ENCODE measurements around the gene PIMREG. TPM values are rescaled to one million over a fixed set of nuclear protein-coding genes. Genes with fewer than 3 reads are reported as not detected.

Gene PIMREG
- total RNA-seq: not detected

GRCh38 chr17:6443692-6444570 is at the start of gene PIMREG:
Gene PIMREG (plus strand): TSS chr17:6444455. CDS start chr17:6445111, 656 bp downstream.
- ATAC-seq: peak; percentile 99
- DNase-seq (ENCODE audit: low spot score): peak; percentile 95
- intact Hi-C loops (cut with DNase I): no loop called here

- no peak for ATAC-seq
- DNase-seq (ENCODE audit: low spot score): no peak
- intact Hi-C loops (cut with DNase I): no loop called here
These were observed 45.3 kb upstream of the PIMREG start for GRCh38 chr17:6398955-6399354.

- DNase-seq (ENCODE audit: low spot score) (no peak), ATAC-seq (no peak)
- intact Hi-C loops (cut with DNase I): no loop called here
These were observed 42.0 kb upstream of the PIMREG start for GRCh38 chr17:6402258-6402657.

GRCh38 chr17:6408276-6408675 is 36.0 kb upstream of the PIMREG start:
- ATAC-seq (no peak), DNase-seq (ENCODE audit: low spot score) (no peak)
- intact Hi-C loops (cut with DNase I): no loop called here

GRCh38 chr17:6408735-6409134 is 35.5 kb upstream of the PIMREG start:
- ATAC-seq: no peak
- intact Hi-C loops (cut with DNase I): no loop called here

GRCh38 chr17:6413065-6413464 is 31.2 kb upstream of the PIMREG start:
- no peak for DNase-seq (ENCODE audit: low spot score)
- no peak for ATAC-seq
- intact Hi-C loops (cut with DNase I): no loop called here

More at GRCh38 chr17:6408735-6409134, 35.5 kb upstream of the PIMREG start:
- DNase-seq (ENCODE audit: low spot score): no peak

- intact Hi-C loops (cut with DNase I): no loop called here
- no peak for DNase-seq (ENCODE audit: low spot score)
- no peak for ATAC-seq
These were observed 28.6 kb upstream of the PIMREG start for GRCh38 chr17:6415616-6416015.

- intact Hi-C loops (cut with DNase I): loop anchor here (5.0 kb wide), 1 partner anchor 833 kb away; no protein-coding TSS in a partner anchor
- ATAC-seq (no peak), DNase-seq (ENCODE audit: low spot score) (no peak)
These were observed 24.0 kb upstream of the PIMREG start for GRCh38 chr17:6420173-6420641.

GRCh38 chr17:6421700-6422604 is 22.3 kb upstream of the PIMREG start:
- intact Hi-C loops (cut with DNase I): loop anchor here (5.0 kb wide), 1 partner anchor 835 kb away; no protein-coding TSS in a partner anchor
- peak; percentile 77 for ATAC-seq
- peak; percentile 86 for DNase-seq (ENCODE audit: low spot score)

GRCh38 chr17:6422654-6423241 is 21.5 kb upstream of the PIMREG start:
- ATAC-seq (no peak), DNase-seq (ENCODE audit: low spot score) (no peak)
- intact Hi-C loops (cut with DNase I): loop anchor here (5.0 kb wide), 1 partner anchor 835 kb away; no protein-coding TSS in a partner anchor

- DNase-seq (ENCODE audit: low spot score) (no peak), ATAC-seq (no peak)
- intact Hi-C loops (cut with DNase I): loop anchor here (5.0 kb wide), 1 partner anchor 837 kb away; no protein-coding TSS in a partner anchor
These were observed 20.3 kb upstream of the PIMREG start for GRCh38 chr17:6423931-6424330.

- intact Hi-C loops (cut with DNase I): no loop called here
- no peak for DNase-seq (ENCODE audit: low spot score)
- no peak for ATAC-seq
These were observed 18.8 kb upstream of the PIMREG start for GRCh38 chr17:6425407-6425806.

- ATAC-seq (no peak), DNase-seq (ENCODE audit: low spot score) (no peak)
- intact Hi-C loops (cut with DNase I): no loop called here
These were observed 17.7 kb upstream of the PIMREG start for GRCh38 chr17:6426356-6427101.

GRCh38 chr17:6427279-6427781 is 16.9 kb upstream of the PIMREG start:
- intact Hi-C loops (cut with DNase I): no loop called here
- ATAC-seq (no peak), DNase-seq (ENCODE audit: low spot score) (no peak)

- intact Hi-C loops (cut with DNase I): no loop called here
- DNase-seq (ENCODE audit: low spot score): no peak
- ATAC-seq: no peak
These were observed 15.9 kb upstream of the PIMREG start for GRCh38 chr17:6428207-6428965.

GRCh38 chr17:6429266-6429665 is 15.0 kb upstream of the PIMREG start:
- no peak for ATAC-seq
- DNase-seq (ENCODE audit: low spot score): no peak
- intact Hi-C loops (cut with DNase I): no loop called here

GRCh38 chr17:6430769-6431168 is 13.5 kb upstream of the PIMREG start:
- DNase-seq (ENCODE audit: low spot score) (no peak), ATAC-seq (no peak)
- intact Hi-C loops (cut with DNase I): no loop called here

GRCh38 chr17:6435051-6435450 is 9.2 kb upstream of the PIMREG start, which contains the start of gene AIPL1:
Gene AIPL1 (minus strand): TSS chr17:6435121. CDS start chr17:6435104, 17 bp downstream.
- no peak for ATAC-seq
- no peak for DNase-seq (ENCODE audit: low spot score)
- intact Hi-C loops (cut with DNase I): no loop called here

Data from sciatic nerve (tissue), 2 donors.